Heart left ventricle (tissue), 16 donors: ENCODE data around the gene PLOD1. TPM values are rescaled to one million over a fixed set of nuclear protein-coding genes. Genes with fewer than 3 reads are reported as not detected.

Experiments used
- ATAC-seq, 4 donors: fragments of 200-7000 bp; cut with Tn5 transposase; one replicate each; pipeline ENCODE4 v1.9.1; 2020 to 2022; ENCODE audit warnings: moderate library complexity in 4 of 4, mild to moderate bottlenecking in 3 of 4, moderate number of reproducible peaks in 1 of 4
- DNase-seq, 5 donors: peaks; one replicate each; pipeline ENCODE4 v3.0.0-alpha.2; 2020
- H3K27ac ChIP-seq, 12 donors: fragments of 200-600 bp; sonication (generic) in 4 of 12; one replicate each; pipeline versions ENCODE4 v1.5.0 to v1.8.0; 2016 to 2022; ENCODE audit warnings: mild to moderate bottlenecking in 2 of 12
- H3K27me3 ChIP-seq, 9 donors: fragments of 200-600 bp; sonication (generic) in 2 of 9; one replicate each; pipeline versions ENCODE4 v1.5.1 to v1.8.0; 2016 to 2022; ENCODE audit warnings: mild to moderate bottlenecking in 3 of 9
- H3K36me3 ChIP-seq, 9 donors: fragments of 200-600 bp; sonication (generic) in 2 of 9; one replicate each; pipeline versions ENCODE4 v1.5.0 to v1.8.0; 2018 to 2022; ENCODE audit warnings: mild to moderate bottlenecking in 2 of 9
- H3K4me1 ChIP-seq, 12 donors: fragments of 200-600 bp; sonication (generic) in 4 of 12; one replicate each; pipeline versions ENCODE4 v1.5.0 to v1.8.0; 2016 to 2022; ENCODE audit warnings: mild to moderate bottlenecking in 3 of 12
- H3K4me3 ChIP-seq, 12 donors: fragments of 200-600 bp; sonication (generic) in 4 of 12; one replicate each; pipeline versions ENCODE4 v1.5.0 to v1.8.0; 2017 to 2022; ENCODE audit warnings: mild to moderate bottlenecking in 9 of 12, moderate library complexity in 4 of 12
- H3K9me3 ChIP-seq, 12 donors: fragments of 200-600 bp; sonication (generic) in 4 of 12; one replicate each; pipeline versions ENCODE4 v1.5.0 to v1.8.0; 2016 to 2022; ENCODE audit warnings: mild to moderate bottlenecking in 1 of 12
- CTCF ChIP-seq, 12 donors: fragments of 200-600 bp; sonication (generic) in 4 of 12; IDR thresholded peaks; one replicate each; pipeline versions ENCODE4 v1.5.0 to v1.8.0; 2018 to 2022; ENCODE audit warnings: antibody characterized with exemption in 12 of 12, mild to moderate bottlenecking in 5 of 12
- POLR2A ChIP-seq, 2 donors: fragments of 450-650 bp; IDR thresholded peaks; one replicate each; pipeline ENCODE4 v1.6.1; 2017; ENCODE audit warnings: antibody characterized with exemption in 2 of 2, mild to moderate bottlenecking in 2 of 2, moderate library complexity in 2 of 2
- WGBS, 4 donors: extraction: QIAGEN DNeasy Blood & Tissue Kit in 2 of 4; methylation state at CpG; one replicate each; pipeline versions ENCODE4 v1.1.5 to v1.1.7; 2013 to 2018; 5-methylcytosine and 5-hydroxymethylcytosine counted together
- intact Hi-C, 10 donors: fragments of 100-400 bp; cut with DNase I; formaldehyde crosslinking; loops; one replicate each; pipeline versions ENCODE4 v1.11.1 to v1.14.2; 2022
- polyA plus RNA-seq, 2 donors: library from polyadenylated mRNA; stranded (reverse); fragments of 200-250 nt; gene quantifications; one replicate each; pipeline ENCODE4 v1.2.3, GENCODE V29; 2013
- total RNA-seq, 9 donors: library from RNA; depleted of rRNA in 2 of 9; stranded (reverse); fragments of >200 nt in 2 of 9; fragmentation: NEBNext Ultra II Directional in 3 of 9; extraction: Animal tissue kit (Norgen Biotek cat#: 25700) in 3 of 9; gene quantifications; one replicate each; pipeline versions ENCODE4 v1.1.0 to v1.2.4, GENCODE V29; 2016 to 2023
- donor health status: ischemic (EF 13 %, LVEDD 7.1; RV severe dilation, severe dysfunction).
- donor health status: healthy with polysubstance abuse.
- donor health status: DM: no; HTN: yes; CAD: no.
- donor health status: DM: no; HTN: no; CAD: no.
- donor health status: ischemic (EF 25% LVEDD 6.9; RV normal size, moderate dysfunction).
- donor health status: ischemic (EF 25% LVEDD 5.7; RV mildly dilated, moderate dysfunction).
- donor health status: healthy.
- donor health status: DM: yes; HTN: yes; CAD: no.
- donor health status: ischemic (EF 35%, LVEDD 5.7; RV mildly dilated, moderate dysfunction).
- donor health status: nonischemic (EF 11% LVEDD 7.7; RV severe dilation, severe dysfunction).
- donor health status: DM: yes; HTN: yes; CAD: no.
- donor health status: PGD.
- donor health status: ischemic (EF 29% LVEDD 5.4; RV normal size, mild dysfunction).
- donor health status: nonischemic (EF 23%, LVEDD 6.1; RV moderate dilation, normal function).

PLOD1 gene
- total and polyA plus RNA-seq, 11 donors, result 37.5 to 108 (median 50.1) TPM

GRCh38 chr1:11963622-11964021, 29.1 kb downstream of the PLOD1 start:
- DNase-seq, result no peak
- TF ChIP-seq POLR2A (IDR thresholded peaks at IDR 0.05) (no peak), CTCF (IDR thresholded peaks at IDR 0.05) (no peak)
- no peaks in the 10 kb centered on the region for H3K9me3 ChIP-seq
- H3K36me3 ChIP-seq, result peaks cover 0 to 96% (median 77%) of the 10 kb centered on the region in 9 donors
- no peak overlapping the region for H3K4me3 ChIP-seq
- no peak for ATAC-seq
- peaks cover 0 to 19% (median 0%) of the 10 kb centered on the region in 12 donors for H3K4me1 ChIP-seq
- H3K27me3 ChIP-seq, result no peaks in the 10 kb centered on the region
- WGBS, 4 donors, result 68 to 78% (median 75%) methylated on average over 3 of the region's 3 CpGs
- no peak overlapping the region for H3K27ac ChIP-seq
- intact Hi-C loops, result loop anchor here in 2 of 10 donors (10.0 kb wide), 1 partner anchor 129 kb away; no protein-coding TSS in a partner anchor

DNA sequence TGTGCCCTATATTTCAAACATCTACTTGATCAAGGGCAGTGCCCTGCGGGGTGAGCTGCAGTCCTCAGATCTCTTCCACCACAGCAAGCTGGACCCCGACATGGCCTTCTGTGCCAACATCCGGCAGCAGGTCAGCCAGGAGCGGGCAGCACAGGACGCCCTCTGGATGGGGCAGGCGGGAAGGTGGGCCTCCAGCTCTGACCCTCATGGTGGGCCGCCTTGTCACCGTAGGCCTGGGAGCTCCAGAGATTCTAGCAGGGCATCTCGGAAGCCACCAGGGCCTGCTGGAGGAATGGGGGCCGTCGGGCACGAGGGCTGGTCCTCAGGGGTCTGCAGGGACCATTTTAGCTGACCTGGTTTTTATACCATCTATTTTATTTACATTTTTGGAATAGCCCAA, 30.1 kb downstream of the PLOD1 start:
- intact Hi-C loops, result loop anchor here in 9 of 10 donors (5.0 to 10.0 kb wide), 3 partner anchors 57 to 130 kb away; no protein-coding TSS in a partner anchor
- H3K4me1 ChIP-seq, result peaks cover 0 to 19% (median 0%) of the 10 kb centered on the region in 12 donors
- WGBS, 4 donors, result 85 to 93% (median 88%) methylated on average over 12 of the region's 12 CpGs
- no peaks in the 10 kb centered on the region for H3K27me3 ChIP-seq
- DNase-seq, result no peak
- ATAC-seq, result no peak
- no peaks in the 10 kb centered on the region for H3K9me3 ChIP-seq
- peaks cover 0 to 94% (median 82%) of the 10 kb centered on the region in 9 donors for H3K36me3 ChIP-seq
- H3K4me3 ChIP-seq, result no peak overlapping the region
- H3K27ac ChIP-seq, result no peak overlapping the region
- no peak for TF ChIP-seq POLR2A (IDR thresholded peaks at IDR 0.05)
- TF ChIP-seq CTCF (IDR thresholded peaks at IDR 0.05), result no peak

GRCh38 chr1:11967028-11967547, 32.6 kb downstream of the PLOD1 start:
- H3K36me3 ChIP-seq, result peaks cover 0 to 86% (median 75%) of the 10 kb centered on the region in 9 donors
- H3K27me3 ChIP-seq, result no peaks in the 10 kb centered on the region
- DNase-seq, result no peak
- 48 to 62% (median 57%) methylated on average over 6 of the region's 6 CpGs for WGBS, 4 donors
- no peak overlapping the region for H3K4me3 ChIP-seq
- H3K27ac ChIP-seq, result no peak overlapping the region
- TF ChIP-seq CTCF (IDR thresholded peaks at IDR 0.05) (peak in 11 of 12 donors; percentile 28 to 64 (median 47)), POLR2A (IDR thresholded peaks at IDR 0.05) (no peak)
- ATAC-seq, result peak; percentile 27 to 80 (median 69)
- H3K9me3 ChIP-seq, result no peaks in the 10 kb centered on the region
- H3K4me1 ChIP-seq, result no peaks in the 10 kb centered on the region
- intact Hi-C loops, result loop anchor here in 9 of 10 donors (2.0 to 10.0 kb wide), 4 partner anchors 60 to 132 kb away; no protein-coding TSS in a partner anchor

- H3K27ac ChIP-seq, result no peak overlapping the region
- H3K4me1 ChIP-seq, result no peaks in the 10 kb centered on the region
- no peak overlapping the region for H3K4me3 ChIP-seq
- H3K27me3 ChIP-seq, result no peaks in the 10 kb centered on the region
- intact Hi-C loops, result loop anchor here in 2 of 10 donors (5.0 to 10.0 kb wide), 2 partner anchors 33 to 56 kb away; no protein-coding TSS in a partner anchor
- no peaks in the 10 kb centered on the region for H3K9me3 ChIP-seq
- peaks cover 0 to 84% (median 70%) of the 10 kb centered on the region in 9 donors for H3K36me3 ChIP-seq
- 92 to 94% (median 94%) methylated on average over 14 to 17 of the region's 17 CpGs for WGBS, 4 donors
- TF ChIP-seq CTCF (IDR thresholded peaks at IDR 0.05) (no peak), POLR2A (IDR thresholded peaks at IDR 0.05) (no peak)
- ATAC-seq (no peak), DNase-seq (no peak)
These were observed 36.1 kb downstream of the PLOD1 start for GRCh38 chr1:11970441-11971185.
